Fibroblast of lung (primary cell): ENCODE measurements around the gene TK1. TPM values are rescaled to one million over a fixed set of nuclear protein-coding genes. Genes with fewer than 3 reads are reported as not detected.

Experiments used
- DNase-seq, 2 donors: peaks; one replicate each; pipeline versions ENCODE4 v3.0.0 to v3.0.0-alpha.2; 2010; ENCODE audit warnings: low read depth in 2 of 2
- H2AFZ ChIP-seq: 2 replicates; pipeline ENCODE4 v1.5.1; 2012; ENCODE audit warnings: low read length, control low read depth, inconsistent platforms
- H3K27ac ChIP-seq: 2 replicates; pipeline ENCODE4 v1.5.1; 2011; ENCODE audit warnings: low read length, control low read depth; ENCODE audit not compliant: insufficient read depth
- H3K27me3 ChIP-seq: 2 replicates; pipeline ENCODE4 v1.5.1; 2011; ENCODE audit warnings: mild to moderate bottlenecking, low read length; ENCODE audit not compliant: control insufficient read depth, insufficient read depth
- H3K36me3 ChIP-seq: 2 replicates; pipeline ENCODE4 v1.5.1; 2011; ENCODE audit warnings: low read length; ENCODE audit not compliant: control insufficient read depth, insufficient read depth
- H3K4me1 ChIP-seq: 2 replicates; pipeline ENCODE4 v1.5.1; 2011; ENCODE audit warnings: low read length; ENCODE audit not compliant: control insufficient read depth, insufficient read depth; ENCODE audit errors: extremely low read depth
- H3K4me2 ChIP-seq: 2 replicates; pipeline ENCODE4 v1.5.1; 2011; ENCODE audit warnings: low read length, control low read depth; ENCODE audit not compliant: insufficient read depth; ENCODE audit errors: extremely low read depth
- H3K4me3 ChIP-seq, 4 experiments: fragments of 200-600 bp in 1 of 4; sonication (generic) in 1 of 4; replicated peaks in 1 of 4; 2 replicates each; pipeline ENCODE4 v1.5.1; 2011 to 2016; ENCODE audit warnings: low read length in 4 of 4, low read depth in 3 of 4, mild to moderate bottlenecking in 3 of 4, control low read depth in 2 of 4, inconsistent platforms in 1 of 4, mixed read lengths in 1 of 4; ENCODE audit not compliant: insufficient read depth in 1 of 4; ENCODE audit errors: control extremely low read depth in 1 of 4
- H3K79me2 ChIP-seq: 2 replicates; pipeline ENCODE4 v1.5.1; 2012; ENCODE audit warnings: mild to moderate bottlenecking, low read length, inconsistent platforms; ENCODE audit not compliant: control insufficient read depth, insufficient read depth
- H3K9ac ChIP-seq: 2 replicates; pipeline ENCODE4 v1.5.1; 2011; ENCODE audit warnings: mild to moderate bottlenecking, low read length, control low read depth; ENCODE audit not compliant: insufficient read depth
- H3K9me3 ChIP-seq: 2 replicates; pipeline ENCODE4 v1.5.1; 2012; ENCODE audit warnings: low read depth, low read length; ENCODE audit not compliant: control insufficient read depth, insufficient read depth
- H4K20me1 ChIP-seq: 2 replicates; pipeline ENCODE4 v1.5.1; 2011; ENCODE audit warnings: low read length; ENCODE audit not compliant: control insufficient read depth, insufficient read depth; ENCODE audit errors: extremely low read depth
- EZH2 ChIP-seq: IDR thresholded peaks from 2 replicates; pipeline ENCODE4 v1.5.1; 2012; ENCODE audit warnings: low read length, control low read depth, mild to moderate bottlenecking; ENCODE audit errors: missing control alignments
- polyA plus RNA-seq, 2 donors: library from polyadenylated mRNA; depleted of rRNA in 1 of 2; stranded (reverse) in 1 of 2; unstranded in 1 of 2; fragments of >200 nt; gene quantifications; 2 replicates each; pipeline ENCODE4 v1.2.1, GENCODE V29; 2011 to 2012; ENCODE audit warnings: missing spikeins in 1 of 2
- total RNA-seq: library from RNA; depleted of rRNA; stranded (reverse); fragments of >200 nt; gene quantifications from 2 replicates; pipeline ENCODE4 v1.2.1, GENCODE V29; 2014
- TF ChIP-seq, protein P1 (sequence below), 2 donors: IDR thresholded peaks in 1 of 2; conservative IDR thresholded peaks in 1 of 2; 1 replicate in 1 of 2; 2 replicates in 1 of 2; pipeline ENCODE4 v1.5.1; 2011 to 2012; ENCODE audit warnings: low read length in 2 of 2, control low read depth in 1 of 2, inconsistent platforms in 1 of 2, low read depth in 1 of 2, mild to moderate bottlenecking in 1 of 2

The TK1 gene
- total and polyA plus RNA-seq, 2 donors (not counting 1 experiment from before 2014, with no cell fraction given) = 40.6 to 69.2 TPM

DNA sequence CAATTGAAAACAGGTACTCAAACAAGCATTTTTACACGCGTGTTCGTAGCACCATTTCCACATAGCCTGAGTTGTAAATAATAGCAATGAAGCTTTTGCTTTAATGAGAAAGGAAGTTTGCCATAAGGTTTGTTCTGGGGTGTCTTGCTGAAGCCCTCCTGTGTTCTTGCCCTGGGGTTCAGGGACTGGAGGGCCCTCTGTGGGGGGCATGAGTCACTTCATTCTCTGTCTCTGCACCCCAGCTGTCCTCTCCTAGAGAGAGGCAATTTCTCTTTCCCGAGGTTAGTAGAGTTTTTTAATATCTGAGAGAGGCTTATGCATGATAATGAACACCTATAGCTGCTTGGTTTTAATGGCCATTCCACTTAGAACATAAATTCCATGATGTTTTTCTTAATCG lies 9.9 kb upstream of the TK1 start:
- Histone ChIP-seq H3K4me2 (no peak overlapping the region), H3K79me2 (no peaks in the 10 kb centered on the region), H3K27ac (no peak overlapping the region), H3K4me1 (no peaks in the 10 kb centered on the region), H3K9me3 (no peaks in the 10 kb centered on the region), H3K27me3 (no peaks in the 10 kb centered on the region), H2AFZ (no peak overlapping the region), H3K9ac (no peak overlapping the region), H3K4me3 (no peak overlapping the region), H3K36me3 (peaks cover 3% of the 10 kb centered on the region), H4K20me1 (no peaks in the 10 kb centered on the region)
- TF ChIP-seq, protein P1, sequence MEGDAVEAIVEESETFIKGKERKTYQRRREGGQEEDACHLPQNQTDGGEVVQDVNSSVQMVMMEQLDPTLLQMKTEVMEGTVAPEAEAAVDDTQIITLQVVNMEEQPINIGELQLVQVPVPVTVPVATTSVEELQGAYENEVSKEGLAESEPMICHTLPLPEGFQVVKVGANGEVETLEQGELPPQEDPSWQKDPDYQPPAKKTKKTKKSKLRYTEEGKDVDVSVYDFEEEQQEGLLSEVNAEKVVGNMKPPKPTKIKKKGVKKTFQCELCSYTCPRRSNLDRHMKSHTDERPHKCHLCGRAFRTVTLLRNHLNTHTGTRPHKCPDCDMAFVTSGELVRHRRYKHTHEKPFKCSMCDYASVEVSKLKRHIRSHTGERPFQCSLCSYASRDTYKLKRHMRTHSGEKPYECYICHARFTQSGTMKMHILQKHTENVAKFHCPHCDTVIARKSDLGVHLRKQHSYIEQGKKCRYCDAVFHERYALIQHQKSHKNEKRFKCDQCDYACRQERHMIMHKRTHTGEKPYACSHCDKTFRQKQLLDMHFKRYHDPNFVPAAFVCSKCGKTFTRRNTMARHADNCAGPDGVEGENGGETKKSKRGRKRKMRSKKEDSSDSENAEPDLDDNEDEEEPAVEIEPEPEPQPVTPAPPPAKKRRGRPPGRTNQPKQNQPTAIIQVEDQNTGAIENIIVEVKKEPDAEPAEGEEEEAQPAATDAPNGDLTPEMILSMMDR (conservative IDR thresholded peaks at IDR 0.05 in 1 of 2, IDR thresholded peaks at IDR 0.05 in 1 of 2; ENCODE audit: low read depth in 1 of 2, low read length in 2 of 2) = no peak
- TF ChIP-seq EZH2 = no peak
- DNase-seq = no peak

DNA sequence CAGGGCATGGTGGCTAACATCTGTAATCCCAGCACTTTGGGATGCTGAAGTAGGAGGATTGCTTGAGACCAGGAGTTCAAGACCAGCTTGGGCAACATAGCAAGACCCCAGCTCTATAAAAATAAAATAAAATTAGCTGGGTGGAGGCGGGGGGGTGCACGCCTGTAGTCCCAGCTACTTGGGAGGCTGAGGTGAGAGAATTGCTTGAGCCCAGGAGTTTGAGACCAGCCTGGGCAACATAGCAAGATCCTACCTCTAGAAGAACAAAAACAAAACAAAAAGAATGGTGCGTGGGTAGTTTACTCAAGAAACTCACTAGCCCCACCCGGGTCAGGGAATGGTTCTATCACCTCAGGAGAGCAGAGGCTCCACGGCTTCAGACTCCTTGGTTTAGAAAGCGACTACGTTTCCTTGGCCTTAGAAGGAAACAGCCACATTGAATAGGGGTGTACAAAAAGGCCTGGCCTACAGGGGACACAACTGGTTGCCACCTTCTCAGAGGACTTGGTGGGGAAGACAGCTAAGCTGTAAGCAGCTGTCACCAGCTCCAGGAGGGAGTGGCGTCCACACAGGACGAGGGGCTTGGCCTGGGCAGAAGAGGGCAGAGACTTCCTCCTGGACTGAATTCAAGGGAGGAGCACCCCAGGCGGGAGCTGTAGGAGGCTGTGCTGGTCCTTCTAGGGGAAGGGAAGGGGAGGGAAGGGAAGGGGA lies 716 bp downstream of the TK1 start:
- Histone ChIP-seq H2AFZ (peak overlapping the region; percentile 35), H3K27ac (no peak overlapping the region)

DNA sequence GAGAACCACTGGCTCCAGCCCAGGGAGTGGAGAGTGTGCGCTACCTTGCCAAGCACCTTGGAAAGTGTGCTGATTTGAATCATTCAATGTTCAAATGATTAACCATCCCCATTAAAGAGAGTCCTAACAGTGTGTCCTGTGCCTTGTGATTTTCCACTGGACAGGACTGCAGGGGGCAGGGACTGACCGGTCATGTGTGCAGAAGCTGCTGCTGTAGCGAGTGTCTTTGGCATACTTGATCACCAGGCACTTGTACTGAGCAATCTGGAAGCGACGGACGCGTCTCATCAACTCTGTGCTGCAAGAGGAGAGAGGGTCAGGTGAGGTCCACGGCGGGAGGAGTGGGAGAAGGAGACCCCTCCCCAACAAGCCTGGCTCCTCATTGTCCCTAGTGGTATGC lies 2.0 kb downstream of the TK1 start:
- peaks cover 6% of the 10 kb centered on the region for H3K79me2 ChIP-seq
- no peak overlapping the region for H3K4me3 ChIP-seq
- no peak overlapping the region for H3K27ac ChIP-seq
- H3K9ac ChIP-seq = no peak overlapping the region
- H3K27me3 ChIP-seq = no peaks in the 10 kb centered on the region
- no peak for DNase-seq
- TF ChIP-seq, protein P1 (conservative IDR thresholded peaks at IDR 0.05 in 1 of 2, IDR thresholded peaks at IDR 0.05 in 1 of 2; ENCODE audit: low read depth in 1 of 2, low read length in 2 of 2) = no peak
- TF ChIP-seq EZH2 = no peak
- peaks cover 4% of the 10 kb centered on the region for H3K4me1 ChIP-seq
- peaks cover 6% of the 10 kb centered on the region for H3K36me3 ChIP-seq
- no peaks in the 10 kb centered on the region for H3K9me3 ChIP-seq
- H4K20me1 ChIP-seq = no peaks in the 10 kb centered on the region
- H2AFZ ChIP-seq = no peak overlapping the region
- H3K4me2 ChIP-seq = peak overlapping the region; percentile 35

More for the DNA sequence above, 716 bp downstream of the TK1 start:
- no peak overlapping the region for H3K9ac ChIP-seq
- TF ChIP-seq EZH2 = no peak
- TF ChIP-seq, protein P1 (conservative IDR thresholded peaks at IDR 0.05 in 1 of 2, IDR thresholded peaks at IDR 0.05 in 1 of 2; ENCODE audit: low read depth in 1 of 2, low read length in 2 of 2) = no peak
- no peaks in the 10 kb centered on the region for H3K9me3 ChIP-seq
- no peak for DNase-seq
- H3K79me2 ChIP-seq = peaks cover 6% of the 10 kb centered on the region
- peaks cover 6% of the 10 kb centered on the region for H3K36me3 ChIP-seq
- H3K4me2 ChIP-seq = peak overlapping the region; percentile 77
- peaks cover 4% of the 10 kb centered on the region for H3K4me1 ChIP-seq
- H3K27me3 ChIP-seq = no peaks in the 10 kb centered on the region
- peak overlapping the region; percentile 8 to 89 (median 52) for H3K4me3 ChIP-seq
- H4K20me1 ChIP-seq = no peaks in the 10 kb centered on the region
